OCI-M1 (cell line): ENCODE results near the gene SETD2.

Experiments used
- DNase-seq: peaks from one replicate; lab custom pipeline; 2025; lab: John Stamatoyannopoulos, UW

The SETD2 gene

GRCh38 chr3:46984591-46985459, 179.1 kb downstream of the SETD2 start:
- no peak for DNase-seq

GRCh38 chr3:46982546-46982945, 181.4 kb downstream of the SETD2 start:
- no peak for DNase-seq

- DNase-seq, result no peak
These were observed 181.9 kb downstream of the SETD2 start for GRCh38 chr3:46981932-46982471.

- DNase-seq, result peak; percentile 40
These were observed 183.9 kb downstream of the SETD2 start for GRCh38 chr3:46979958-46980497.

GRCh38 chr3:46978985-46979944, 184.6 kb downstream of the SETD2 start, which contains the start of gene NBEAL2:
NBEAL2 (plus strand) TSS chr3:46979666; CDS start chr3:46979862, 196 bp downstream.
- peak; percentile 97 for DNase-seq

- DNase-seq, result no peak
These were observed 185.5 kb downstream of the SETD2 start for GRCh38 chr3:46978381-46978780.

GRCh38 chr3:46977811-46978195, 186.1 kb downstream of the SETD2 start:
- DNase-seq, result no peak

GRCh38 chr3:46976326-46977190, 187.4 kb downstream of the SETD2 start, which contains the start of gene CCDC12:
CCDC12 (minus strand) TSS chr3:46976745; CDS start chr3:46976732, 13 bp downstream.
- DNase-seq, result peak; percentile 98

- DNase-seq, result peak; percentile 16
These were observed 189.3 kb downstream of the SETD2 start for GRCh38 chr3:46974421-46975171.

- no peak for DNase-seq
These were observed 191.5 kb downstream of the SETD2 start for GRCh38 chr3:46972396-46972795.

GRCh38 chr3:46971742-46972141, 192.2 kb downstream of the SETD2 start:
- DNase-seq, result peak; percentile 80

- no peak for DNase-seq
These were observed 192.8 kb downstream of the SETD2 start for GRCh38 chr3:46971151-46971550.

GRCh38 chr3:46970391-46971091, 193.4 kb downstream of the SETD2 start:
- DNase-seq, result no peak

- DNase-seq, result no peak
These were observed 195.0 kb downstream of the SETD2 start for GRCh38 chr3:46968783-46969428.

- no peak for DNase-seq
These were observed 197.1 kb downstream of the SETD2 start for GRCh38 chr3:46966811-46967210.
